Neural progenitor cell (in vitro differentiated cells): ENCODE data around the gene INPP4B. TPM values are rescaled to one million over a fixed set of nuclear protein-coding genes. Genes with fewer than 3 reads are reported as not detected.

Experiments
- DNase-seq: peaks from one replicate; pipeline ENCODE4 v3.0.0-alpha.2; 2016; ENCODE audit warnings: low spot score
- H2AFZ ChIP-seq: fragments of 200-600 bp; sonication (generic); replicated peaks from 2 replicates; pipeline ENCODE4 v1.6.1; 2016; ENCODE audit warnings: antibody characterized with exemption
- H3F3A ChIP-seq: fragments of 200-600 bp; sonication (generic); 2 replicates; pipeline ENCODE4 v1.6.1; 2016; ENCODE audit warnings: antibody characterized with exemption, low read depth
- H3K27ac ChIP-seq: fragments of 200-600 bp; sonication (generic); 2 replicates; pipeline ENCODE4 v1.5.1; 2016; ENCODE audit warnings: mild to moderate bottlenecking
- H3K27me3 ChIP-seq: fragments of 200-600 bp; sonication (generic); 2 replicates; pipeline ENCODE4 v1.6.1; 2016; ENCODE audit warnings: mild to moderate bottlenecking, moderate library complexity
- H3K36me3 ChIP-seq: fragments of 200-600 bp; sonication (generic); 2 replicates; pipeline ENCODE4 v1.5.1; 2016
- H3K4me1 ChIP-seq: fragments of 200-600 bp; sonication (generic); 2 replicates; pipeline ENCODE4 v1.6.1; 2016; ENCODE audit warnings: mixed run types
- H3K4me2 ChIP-seq: fragments of 200-600 bp; sonication (generic); 2 replicates; pipeline ENCODE4 v1.6.1; 2016
- H3K4me3 ChIP-seq: fragments of 200-600 bp; sonication (generic); 2 replicates; pipeline ENCODE4 v1.5.1; 2016
- H3K79me2 ChIP-seq: fragments of 200-600 bp; sonication (generic); 2 replicates; pipeline ENCODE4 v1.6.1; 2016; ENCODE audit warnings: low read depth
- H3K9ac ChIP-seq: fragments of 200-600 bp; sonication (generic); 2 replicates; pipeline ENCODE4 v1.6.1; 2016
- H3K9me3 ChIP-seq: fragments of 200-600 bp; sonication (generic); 2 replicates; pipeline ENCODE4 v1.5.1; 2016; ENCODE audit warnings: low read depth
- H4K20me1 ChIP-seq: fragments of 200-600 bp; sonication (generic); 2 replicates; pipeline ENCODE4 v1.6.1; 2016; ENCODE audit warnings: low read depth
- H3K27ac Mint-ChIP-seq: 3 replicates; pipeline ENCODE4 v1.8.0; 2021; ENCODE audit warnings: mixed read lengths
- H3K27me3 Mint-ChIP-seq: 2 replicates; pipeline ENCODE4 v1.8.0; 2022; ENCODE audit warnings: low read depth, mild to moderate bottlenecking, inconsistent platforms, moderate library complexity, mixed read lengths; ENCODE audit not compliant: insufficient read depth
- H3K36me3 Mint-ChIP-seq: 3 replicates; pipeline ENCODE4 v1.8.0; 2021; ENCODE audit warnings: mixed read lengths
- H3K4me1 Mint-ChIP-seq: 3 replicates; pipeline ENCODE4 v1.8.0; 2021; ENCODE audit warnings: mixed read lengths
- H3K4me3 Mint-ChIP-seq: 3 replicates; pipeline ENCODE4 v1.8.0; 2021; ENCODE audit warnings: mild to moderate bottlenecking, moderate library complexity, mixed read lengths
- H3K9me3 Mint-ChIP-seq: 3 replicates; pipeline ENCODE4 v1.8.0; 2020; ENCODE audit warnings: mixed read lengths
- CTCF ChIP-seq: fragments of 200-600 bp; sonication (generic); IDR thresholded peaks from 2 replicates; pipeline ENCODE4 v1.5.1; 2017; ENCODE audit warnings: antibody characterized with exemption, mild to moderate bottlenecking
- EZH2 ChIP-seq: fragments of 200-600 bp; sonication (generic); IDR thresholded peaks from 2 replicates; pipeline ENCODE4 v1.6.1; 2017; ENCODE audit warnings: antibody characterized with exemption, mild to moderate bottlenecking, moderate library complexity
- EZH2phosphoT487 ChIP-seq: fragments of 200-600 bp; sonication (generic); IDR thresholded peaks from 2 replicates; pipeline ENCODE4 v1.6.1; 2017; ENCODE audit warnings: antibody characterized with exemption
- total RNA-seq: library from RNA; depleted of rRNA; stranded (reverse); fragments of >200 nt; gene quantifications from 2 replicates; pipeline ENCODE4 v1.2.3, GENCODE V29; 2015; ENCODE audit warnings: low replicate concordance

The INPP4B gene
- total RNA-seq, 1 donor from 2014 or later, result 1.3 TPM

- Mint-ChIP-seq H3K9me3 (no peaks in the 10 kb centered on the region), H3K27me3 (no peaks in the 10 kb centered on the region), H3K4me1 (peaks cover 13% of the 10 kb centered on the region), H3K4me3 (no peak overlapping the region), H3K27ac (no peak overlapping the region), H3K36me3 (no peaks in the 10 kb centered on the region)
- H3K4me1 ChIP-seq, result peaks cover 13% of the 10 kb centered on the region
- no peak overlapping the region for H3K9ac ChIP-seq
- no peak overlapping the region for H3K4me2 ChIP-seq
- no peaks in the 10 kb centered on the region for H3F3A ChIP-seq
- H3K79me2 ChIP-seq, result no peaks in the 10 kb centered on the region
- H3K36me3 ChIP-seq, result no peaks in the 10 kb centered on the region
- no peak for DNase-seq
- TF ChIP-seq CTCF (no peak), EZH2 (no peak), EZH2phosphoT487 (no peak)
- H2AFZ ChIP-seq, result no peak overlapping the region
- H4K20me1 ChIP-seq, result no peaks in the 10 kb centered on the region
- H3K9me3 ChIP-seq, result no peaks in the 10 kb centered on the region
- H3K4me3 ChIP-seq, result no peak overlapping the region
- H3K27me3 ChIP-seq, result no peaks in the 10 kb centered on the region
- no peak overlapping the region for H3K27ac ChIP-seq
These were observed 427.4 kb downstream of the INPP4B start for GRCh38 chr4:142418697-142419096.

- DNase-seq, result no peak
- Mint-ChIP-seq H3K27me3 (no peaks in the 10 kb centered on the region), H3K9me3 (no peaks in the 10 kb centered on the region), H3K4me3 (no peak overlapping the region), H3K36me3 (no peaks in the 10 kb centered on the region), H3K4me1 (peaks cover 14% of the 10 kb centered on the region), H3K27ac (no peak overlapping the region)
- TF ChIP-seq EZH2phosphoT487 (no peak), CTCF (no peak), EZH2 (no peak)
- Histone ChIP-seq H3K36me3 (no peaks in the 10 kb centered on the region), H3K9ac (no peak overlapping the region), H3K27ac (no peak overlapping the region), H2AFZ (peak overlapping the region; percentile 68), H3K4me1 (peaks cover 13% of the 10 kb centered on the region), H3K4me2 (no peak overlapping the region), H4K20me1 (no peaks in the 10 kb centered on the region), H3F3A (no peaks in the 10 kb centered on the region), H3K4me3 (no peak overlapping the region), H3K27me3 (no peaks in the 10 kb centered on the region), H3K79me2 (no peaks in the 10 kb centered on the region), H3K9me3 (no peaks in the 10 kb centered on the region)
These were observed 429.3 kb downstream of the INPP4B start for GRCh38 chr4:142416711-142417275.

- Mint-ChIP-seq H3K27ac (no peak overlapping the region), H3K36me3 (no peaks in the 10 kb centered on the region), H3K27me3 (no peaks in the 10 kb centered on the region), H3K4me1 (peaks cover 14% of the 10 kb centered on the region), H3K9me3 (no peaks in the 10 kb centered on the region), H3K4me3 (no peak overlapping the region)
- H3K9ac ChIP-seq, result no peak overlapping the region
- no peaks in the 10 kb centered on the region for H3K79me2 ChIP-seq
- H4K20me1 ChIP-seq, result no peaks in the 10 kb centered on the region
- H3K4me2 ChIP-seq, result no peak overlapping the region
- H3K27me3 ChIP-seq, result no peaks in the 10 kb centered on the region
- H2AFZ ChIP-seq, result no peak overlapping the region
- no peak for TF ChIP-seq EZH2phosphoT487
- TF ChIP-seq EZH2, result no peak
- no peak for TF ChIP-seq CTCF
- no peak overlapping the region for H3K4me3 ChIP-seq
- no peak for DNase-seq
- no peaks in the 10 kb centered on the region for H3K9me3 ChIP-seq
- H3K4me1 ChIP-seq, result peaks cover 13% of the 10 kb centered on the region
- no peaks in the 10 kb centered on the region for H3F3A ChIP-seq
- H3K36me3 ChIP-seq, result no peaks in the 10 kb centered on the region
- no peak overlapping the region for H3K27ac ChIP-seq
These were observed 430.0 kb downstream of the INPP4B start for GRCh38 chr4:142416121-142416520.
